HepG2 (cell line): Measurements from ENCODE around the gene FCGBP. TPM values are rescaled to one million over a fixed set of nuclear protein-coding genes. Genes with fewer than 3 reads are reported as not detected.
A peak's percentile ranks its signal among the peaks of the same experiment; 100 is the strongest.

ENCODE experiments used
- FOSL2 ChIP-seq: sonication (generic); formaldehyde crosslinking; IDR thresholded peaks from 2 replicates; pipeline ENCODE4 v1.4.0; 2020; ENCODE audit warnings: missing genetic modification reagents
- GABPB1 ChIP-seq: IDR thresholded peaks from 2 replicates; pipeline ENCODE4 v1.6.1; 2016; ENCODE audit warnings: mild to moderate bottlenecking, missing genetic modification reagents, moderate library complexity, missing compliant biosample characterization
- HNRNPUL1 ChIP-seq: fragments of 200-400 bp; formaldehyde crosslinking; IDR thresholded peaks from 2 replicates; pipeline ENCODE4 v1.6.1; 2017; ENCODE audit warnings: low read depth, mild to moderate bottlenecking, low read length, moderate library complexity
- IKZF4 ChIP-seq: sonication (generic); formaldehyde crosslinking; IDR thresholded peaks from 2 replicates; pipeline ENCODE4 v1.5.1; 2020; ENCODE audit warnings: borderline replicate concordance, mild to moderate bottlenecking, low read depth, missing genetic modification reagents; ENCODE audit errors: not compliant biosample characterization
- PHF8 ChIP-seq: sonication (generic); formaldehyde crosslinking; IDR thresholded peaks from 2 replicates; pipeline ENCODE4 v1.5.0; 2020; ENCODE audit warnings: missing genetic modification reagents
- PLRG1 ChIP-seq: fragments of 450-650 bp; conservative IDR thresholded peaks from 2 replicates; pipeline ENCODE4 v1.6.1; 2016
- RBM22 ChIP-seq: fragments of 200-400 bp; formaldehyde crosslinking; optimal IDR thresholded peaks from 2 replicates; pipeline ENCODE3; 2017; ENCODE audit warnings: mild to moderate bottlenecking, low read length, moderate library complexity
- SIN3A ChIP-seq: IDR thresholded peaks from 2 replicates; pipeline ENCODE4 v1.6.1; 2011; ENCODE audit warnings: low read depth, mild to moderate bottlenecking, control low read depth, low read length, borderline replicate concordance
- SP4 ChIP-seq: sonication (generic); formaldehyde crosslinking; IDR thresholded peaks from 2 replicates; pipeline ENCODE4 v1.8.1; 2023; ENCODE audit warnings: mild to moderate bottlenecking, missing genetic modification reagents
- TSC22D2 ChIP-seq: sonication (generic); formaldehyde crosslinking; IDR thresholded peaks from 2 replicates; pipeline ENCODE4 v1.5.1; 2020; ENCODE audit warnings: missing genetic modification reagents, mild to moderate bottlenecking, borderline replicate concordance
- ZNF33B ChIP-seq: sonication (generic); formaldehyde crosslinking; IDR thresholded peaks from 2 replicates; pipeline ENCODE4 v1.5.1; 2020; ENCODE audit warnings: mild to moderate bottlenecking, missing genetic modification reagents
- ZNF543 ChIP-seq: sonication (generic); formaldehyde crosslinking; IDR thresholded peaks from 2 replicates; pipeline ENCODE4 v1.4.0; 2020; ENCODE audit warnings: mild to moderate bottlenecking, missing genetic modification reagents
- polyA plus RNA-seq, 8 experiments: library from polyadenylated mRNA; depleted of rRNA in 3 of 8; stranded (reverse) in 7 of 8; unstranded in 1 of 8; fragments of >200 nt; fragmentation: Illumina TruSeq in 4 of 8; extraction: Trizol in 4 of 8; gene quantifications; 2 replicates each; pipeline versions ENCODE4 v1.2.1 to v1.2.3, GENCODE V29; 2011 to 2016; ENCODE audit warnings: low read depth in 4 of 8, missing spikeins in 1 of 8, mixed read lengths in 1 of 8; ENCODE audit not compliant: insufficient read depth in 1 of 8
- total RNA-seq, 5 experiments: library from RNA; depleted of rRNA; stranded (reverse); fragments of >200 nt; fragmentation: Illumina TruSeq; extraction: Trizol; gene quantifications; 2 replicates each; pipeline ENCODE4 v1.2.3, GENCODE V29; 2016; ENCODE audit warnings: low read depth in 1 of 5
- TF ChIP-seq, protein P1 (sequence below): sonication (generic); formaldehyde crosslinking; IDR thresholded peaks from 2 replicates; pipeline ENCODE4 v1.5.0; 2020; ENCODE audit warnings: missing genetic modification reagents
- TF ChIP-seq, protein P2 (sequence below): sonication (generic); formaldehyde crosslinking; IDR thresholded peaks from 2 replicates; pipeline ENCODE4 v1.4.0; 2020; ENCODE audit warnings: low read depth, missing genetic modification reagents
- TF ChIP-seq, protein P3 (sequence below): sonication (generic); formaldehyde crosslinking; IDR thresholded peaks from 2 replicates; pipeline ENCODE4 v1.4.0; 2020; ENCODE audit warnings: low read depth, mild to moderate bottlenecking, missing genetic modification reagents
- TF ChIP-seq, protein P4 (sequence below): sonication (generic); formaldehyde crosslinking; IDR thresholded peaks from 2 replicates; pipeline ENCODE4 v1.9.0; 2021; ENCODE audit warnings: missing genetic modification reagents, borderline replicate concordance
- TF ChIP-seq, protein P5 (sequence below): sonication (generic); formaldehyde crosslinking; conservative IDR thresholded peaks from 2 replicates; pipeline ENCODE4 v1.8.0; 2022; ENCODE audit warnings: mild to moderate bottlenecking, moderate library complexity, missing genetic modification reagents

The FCGBP gene
- total and polyA plus RNA-seq, 2 of the 13 experiments (the other 11 are each of a cell fraction or from before 2014, with no cell fraction given): 1.3 to 7.0 TPM

DNA sequence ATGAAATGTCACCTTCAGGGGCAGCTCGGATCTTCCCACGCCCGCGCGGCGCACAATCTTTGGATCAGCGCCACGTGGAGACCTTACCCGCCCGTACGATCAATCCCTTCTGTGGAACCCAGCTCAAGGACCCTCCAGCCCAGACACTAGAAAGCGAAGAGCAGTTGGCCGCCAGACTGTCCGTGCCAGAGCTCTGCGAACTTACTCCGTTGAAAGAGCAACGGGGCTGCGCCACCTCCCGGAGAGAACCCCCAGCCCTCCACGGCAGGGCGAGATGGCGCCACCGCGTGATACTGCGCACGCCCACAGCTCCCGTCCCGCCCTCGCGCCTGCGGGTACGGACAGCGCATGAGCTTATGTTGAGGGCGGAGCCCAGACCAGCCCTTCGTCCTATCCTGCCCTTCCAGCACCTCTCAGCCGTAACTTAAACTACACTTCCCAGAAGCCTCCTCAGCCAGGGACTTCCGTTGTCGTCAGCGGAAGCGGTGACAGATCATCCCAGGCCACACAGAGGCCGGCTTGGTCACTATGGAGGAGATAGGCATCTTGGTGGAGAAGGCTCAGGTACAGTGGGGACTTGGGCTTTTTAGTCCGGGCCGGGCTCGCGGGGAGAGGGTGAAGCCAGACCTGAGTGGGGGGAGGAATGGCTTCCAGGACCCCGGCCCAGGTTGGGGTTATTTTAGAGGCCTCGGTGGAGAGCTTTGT lies 36.4 kb upstream of the FCGBP start, which contains the start of gene PSMC4 (continued):
- TF ChIP-seq SP4: peak; percentile 75; the same call in 1 of the 2 replicates
- TF ChIP-seq GABPB1: peak; percentile 99
- peak; percentile 91; the same call in 1 of the 2 replicates for TF ChIP-seq TSC22D2 (CRISPR knock-in tag)
- TF ChIP-seq IKZF4: no peak
- TF ChIP-seq, protein P1, sequence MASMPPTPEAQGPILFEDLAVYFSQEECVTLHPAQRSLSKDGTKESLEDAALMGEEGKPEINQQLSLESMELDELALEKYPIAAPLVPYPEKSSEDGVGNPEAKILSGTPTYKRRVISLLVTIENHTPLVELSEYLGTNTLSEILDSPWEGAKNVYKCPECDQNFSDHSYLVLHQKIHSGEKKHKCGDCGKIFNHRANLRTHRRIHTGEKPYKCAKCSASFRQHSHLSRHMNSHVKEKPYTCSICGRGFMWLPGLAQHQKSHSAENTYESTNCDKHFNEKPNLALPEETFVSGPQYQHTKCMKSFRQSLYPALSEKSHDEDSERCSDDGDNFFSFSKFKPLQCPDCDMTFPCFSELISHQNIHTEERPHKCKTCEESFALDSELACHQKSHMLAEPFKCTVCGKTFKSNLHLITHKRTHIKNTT (CRISPR knock-in tag): no peak
- peak; percentile 81; the same call in 1 of the 2 replicates for TF ChIP-seq SIN3A
- TF ChIP-seq, protein P2, sequence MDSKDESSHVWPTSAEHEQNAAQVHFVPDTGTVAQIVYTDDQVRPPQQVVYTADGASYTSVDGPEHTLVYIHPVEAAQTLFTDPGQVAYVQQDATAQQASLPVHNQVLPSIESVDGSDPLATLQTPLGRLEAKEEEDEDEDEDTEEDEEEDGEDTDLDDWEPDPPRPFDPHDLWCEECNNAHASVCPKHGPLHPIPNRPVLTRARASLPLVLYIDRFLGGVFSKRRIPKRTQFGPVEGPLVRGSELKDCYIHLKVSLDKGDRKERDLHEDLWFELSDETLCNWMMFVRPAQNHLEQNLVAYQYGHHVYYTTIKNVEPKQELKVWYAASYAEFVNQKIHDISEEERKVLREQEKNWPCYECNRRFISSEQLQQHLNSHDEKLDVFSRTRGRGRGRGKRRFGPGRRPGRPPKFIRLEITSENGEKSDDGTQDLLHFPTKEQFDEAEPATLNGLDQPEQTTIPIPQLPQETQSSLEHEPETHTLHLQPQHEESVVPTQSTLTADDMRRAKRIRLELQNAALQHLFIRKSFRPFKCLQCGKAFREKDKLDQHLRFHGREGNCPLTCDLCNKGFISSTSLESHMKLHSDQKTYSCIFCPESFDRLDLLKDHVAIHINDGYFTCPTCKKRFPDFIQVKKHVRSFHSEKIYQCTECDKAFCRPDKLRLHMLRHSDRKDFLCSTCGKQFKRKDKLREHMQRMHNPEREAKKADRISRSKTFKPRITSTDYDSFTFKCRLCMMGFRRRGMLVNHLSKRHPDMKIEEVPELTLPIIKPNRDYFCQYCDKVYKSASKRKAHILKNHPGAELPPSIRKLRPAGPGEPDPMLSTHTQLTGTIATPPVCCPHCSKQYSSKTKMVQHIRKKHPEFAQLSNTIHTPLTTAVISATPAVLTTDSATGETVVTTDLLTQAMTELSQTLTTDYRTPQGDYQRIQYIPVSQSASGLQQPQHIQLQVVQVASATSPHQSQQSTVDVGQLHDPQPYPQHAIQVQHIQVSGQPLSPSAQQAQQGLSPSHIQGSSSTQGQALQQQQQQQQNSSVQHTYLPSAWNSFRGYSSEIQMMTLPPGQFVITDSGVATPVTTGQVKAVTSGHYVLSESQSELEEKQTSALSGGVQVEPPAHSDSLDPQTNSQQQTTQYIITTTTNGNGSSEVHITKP (CRISPR knock-in tag): peak; percentile 42; the same call in 1 of the 2 replicates
- TF ChIP-seq FOSL2: peak; percentile 63; the same call in 1 of the 2 replicates
- peak; percentile 82 for TF ChIP-seq PHF8
- no peak for TF ChIP-seq ZNF33B
- TF ChIP-seq PLRG1: no peak
- TF ChIP-seq, protein P3, sequence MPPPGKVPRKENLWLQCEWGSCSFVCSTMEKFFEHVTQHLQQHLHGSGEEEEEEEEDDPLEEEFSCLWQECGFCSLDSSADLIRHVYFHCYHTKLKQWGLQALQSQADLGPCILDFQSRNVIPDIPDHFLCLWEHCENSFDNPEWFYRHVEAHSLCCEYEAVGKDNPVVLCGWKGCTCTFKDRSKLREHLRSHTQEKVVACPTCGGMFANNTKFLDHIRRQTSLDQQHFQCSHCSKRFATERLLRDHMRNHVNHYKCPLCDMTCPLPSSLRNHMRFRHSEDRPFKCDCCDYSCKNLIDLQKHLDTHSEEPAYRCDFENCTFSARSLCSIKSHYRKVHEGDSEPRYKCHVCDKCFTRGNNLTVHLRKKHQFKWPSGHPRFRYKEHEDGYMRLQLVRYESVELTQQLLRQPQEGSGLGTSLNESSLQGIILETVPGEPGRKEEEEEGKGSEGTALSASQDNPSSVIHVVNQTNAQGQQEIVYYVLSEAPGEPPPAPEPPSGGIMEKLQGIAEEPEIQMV (CRISPR knock-in tag): no peak
- TF ChIP-seq ZNF543: no peak
- TF ChIP-seq RBM22: no peak
- TF ChIP-seq, protein P4, sequence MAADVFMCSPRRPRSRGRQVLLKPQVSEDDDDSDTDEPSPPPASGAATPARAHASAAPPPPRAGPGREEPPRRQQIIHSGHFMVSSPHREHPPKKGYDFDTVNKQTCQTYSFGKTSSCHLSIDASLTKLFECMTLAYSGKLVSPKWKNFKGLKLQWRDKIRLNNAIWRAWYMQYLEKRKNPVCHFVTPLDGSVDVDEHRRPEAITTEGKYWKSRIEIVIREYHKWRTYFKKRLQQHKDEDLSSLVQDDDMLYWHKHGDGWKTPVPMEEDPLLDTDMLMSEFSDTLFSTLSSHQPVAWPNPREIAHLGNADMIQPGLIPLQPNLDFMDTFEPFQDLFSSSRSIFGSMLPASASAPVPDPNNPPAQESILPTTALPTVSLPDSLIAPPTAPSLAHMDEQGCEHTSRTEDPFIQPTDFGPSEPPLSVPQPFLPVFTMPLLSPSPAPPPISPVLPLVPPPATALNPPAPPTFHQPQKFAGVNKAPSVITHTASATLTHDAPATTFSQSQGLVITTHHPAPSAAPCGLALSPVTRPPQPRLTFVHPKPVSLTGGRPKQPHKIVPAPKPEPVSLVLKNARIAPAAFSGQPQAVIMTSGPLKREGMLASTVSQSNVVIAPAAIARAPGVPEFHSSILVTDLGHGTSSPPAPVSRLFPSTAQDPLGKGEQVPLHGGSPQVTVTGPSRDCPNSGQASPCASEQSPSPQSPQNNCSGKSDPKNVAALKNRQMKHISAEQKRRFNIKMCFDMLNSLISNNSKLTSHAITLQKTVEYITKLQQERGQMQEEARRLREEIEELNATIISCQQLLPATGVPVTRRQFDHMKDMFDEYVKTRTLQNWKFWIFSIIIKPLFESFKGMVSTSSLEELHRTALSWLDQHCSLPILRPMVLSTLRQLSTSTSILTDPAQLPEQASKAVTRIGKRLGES (CRISPR knock-in tag): 0 out of 2 replicates have a peak, but pooled peaks have one; percentile 9
- TF ChIP-seq, protein P5, sequence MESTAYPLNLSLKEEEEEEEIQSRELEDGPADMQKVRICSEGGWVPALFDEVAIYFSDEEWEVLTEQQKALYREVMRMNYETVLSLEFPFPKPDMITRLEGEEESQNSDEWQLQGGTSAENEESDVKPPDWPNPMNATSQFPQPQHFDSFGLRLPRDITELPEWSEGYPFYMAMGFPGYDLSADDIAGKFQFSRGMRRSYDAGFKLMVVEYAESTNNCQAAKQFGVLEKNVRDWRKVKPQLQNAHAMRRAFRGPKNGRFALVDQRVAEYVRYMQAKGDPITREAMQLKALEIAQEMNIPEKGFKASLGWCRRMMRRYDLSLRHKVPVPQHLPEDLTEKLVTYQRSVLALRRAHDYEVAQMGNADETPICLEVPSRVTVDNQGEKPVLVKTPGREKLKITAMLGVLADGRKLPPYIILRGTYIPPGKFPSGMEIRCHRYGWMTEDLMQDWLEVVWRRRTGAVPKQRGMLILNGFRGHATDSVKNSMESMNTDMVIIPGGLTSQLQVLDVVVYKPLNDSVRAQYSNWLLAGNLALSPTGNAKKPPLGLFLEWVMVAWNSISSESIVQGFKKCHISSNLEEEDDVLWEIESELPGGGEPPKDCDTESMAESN (CRISPR knock-in tag): peak; percentile 96
- TF ChIP-seq HNRNPUL1: no peak
